Liver (tissue), 9 donors: Measurements from ENCODE around the gene GPM6B. TPM values are rescaled to one million over a fixed set of nuclear protein-coding genes. Genes with fewer than 3 reads are reported as not detected.

Experiments used
- DNase-seq: peaks from one replicate; pipeline ENCODE4 v3.0.0-alpha.2; 2017; ENCODE audit warnings: low spot score
- H3K27ac ChIP-seq, 2 donors: one replicate each; pipeline ENCODE4 v1.7.0; 2013; ENCODE audit warnings: inconsistent platforms in 2 of 2, low read length in 2 of 2, control low read depth in 1 of 2, low read depth in 1 of 2, mild to moderate bottlenecking in 1 of 2
- H3K27me3 ChIP-seq, 4 donors: one replicate each; pipeline versions ENCODE4 v1.6.1 to v1.7.0; 2013; ENCODE audit warnings: low read length in 3 of 4, inconsistent platforms in 1 of 4, mild to moderate bottlenecking in 1 of 4, moderate library complexity in 1 of 4; ENCODE audit not compliant: control insufficient read depth in 4 of 4, insufficient read depth in 4 of 4
- H3K36me3 ChIP-seq, 4 donors: one replicate each; pipeline versions ENCODE4 v1.6.1 to v1.7.0; 2013; ENCODE audit warnings: low read length in 3 of 4, mild to moderate bottlenecking in 3 of 4, low read depth in 1 of 4, moderate library complexity in 1 of 4; ENCODE audit not compliant: control insufficient read depth in 4 of 4, insufficient read depth in 3 of 4
- H3K4me1 ChIP-seq, 4 donors: one replicate each; pipeline versions ENCODE4 v1.6.1 to v1.7.0; 2013; ENCODE audit warnings: low read length in 3 of 4, mild to moderate bottlenecking in 3 of 4, moderate library complexity in 1 of 4; ENCODE audit not compliant: control insufficient read depth in 4 of 4, insufficient read depth in 4 of 4
- H3K4me3 ChIP-seq, 3 donors: one replicate each; pipeline versions ENCODE4 v1.6.1 to v1.7.0; 2013; ENCODE audit warnings: low read length in 3 of 3, control low read depth in 1 of 3, low read depth in 1 of 3, mild to moderate bottlenecking in 1 of 3
- H3K9ac ChIP-seq, 2 donors: one replicate each; pipeline ENCODE4 v1.7.0; 2013; ENCODE audit warnings: low read length in 2 of 2, mild to moderate bottlenecking in 2 of 2, moderate library complexity in 2 of 2, control low read depth in 1 of 2, low read depth in 1 of 2
- H3K9me3 ChIP-seq, 4 donors: one replicate each; pipeline versions ENCODE4 v1.6.1 to v1.7.0; 2013; ENCODE audit warnings: low read length in 3 of 4; ENCODE audit not compliant: control insufficient read depth in 4 of 4
- ATF3 ChIP-seq: IDR thresholded peaks from 2 replicates; pipeline ENCODE4 v1.6.1; 2016; ENCODE audit warnings: antibody characterized with exemption
- CTCF ChIP-seq: fragments of 150-350 bp; IDR thresholded peaks from 2 replicates; pipeline ENCODE4 v1.5.1; 2017; ENCODE audit warnings: improper control_type of control experiment, low read depth, low read length; ENCODE audit not compliant: missing input control
- EGR1 ChIP-seq, 2 donors: IDR thresholded peaks; 2 replicates each; pipeline ENCODE4 v1.6.1; 2016 to 2018; ENCODE audit warnings: antibody characterized with exemption in 2 of 2, low read depth in 2 of 2
- FOXA2 ChIP-seq: IDR thresholded peaks from 2 replicates; pipeline ENCODE4 v1.6.1; 2016; ENCODE audit warnings: antibody characterized with exemption
- GABPA ChIP-seq, 2 donors: IDR thresholded peaks in 1 of 2; conservative IDR thresholded peaks in 1 of 2; 2 replicates each; pipeline ENCODE4 v1.6.1; 2016; ENCODE audit warnings: antibody characterized with exemption in 2 of 2, mild to moderate bottlenecking in 1 of 2, moderate library complexity in 1 of 2
- HNF4A ChIP-seq, 2 donors: conservative IDR thresholded peaks; 2 replicates each; pipeline ENCODE4 v1.6.1; 2016; ENCODE audit warnings: antibody characterized with exemption in 2 of 2, mild to moderate bottlenecking in 2 of 2
- JUND ChIP-seq, 2 donors: IDR thresholded peaks; 2 replicates each; pipeline ENCODE4 v1.6.1; 2016; ENCODE audit warnings: antibody characterized with exemption in 2 of 2
- MAX ChIP-seq: IDR thresholded peaks from 2 replicates; pipeline ENCODE4 v1.6.1; 2016; ENCODE audit warnings: antibody characterized with exemption
- NR2F2 ChIP-seq: IDR thresholded peaks from 2 replicates; pipeline ENCODE4 v1.6.1; 2016; ENCODE audit warnings: antibody characterized with exemption
- RAD21 ChIP-seq, 2 donors: IDR thresholded peaks; 2 replicates each; pipeline ENCODE4 v1.6.1; 2016; ENCODE audit warnings: antibody characterized with exemption in 2 of 2, mild to moderate bottlenecking in 2 of 2
- REST ChIP-seq: IDR thresholded peaks from 2 replicates; pipeline ENCODE4 v1.6.1; 2016; ENCODE audit warnings: antibody characterized with exemption, mild to moderate bottlenecking
- RXRA ChIP-seq, 2 donors: IDR thresholded peaks; 2 replicates each; pipeline ENCODE4 v1.6.1; 2017 to 2018; ENCODE audit warnings: antibody characterized with exemption in 2 of 2, mild to moderate bottlenecking in 1 of 2
- SP1 ChIP-seq: IDR thresholded peaks from 2 replicates; pipeline ENCODE4 v1.6.1; 2018; ENCODE audit warnings: antibody characterized with exemption, mild to moderate bottlenecking
- TAF1 ChIP-seq: conservative IDR thresholded peaks from 2 replicates; pipeline ENCODE4 v1.6.1; 2016; ENCODE audit warnings: antibody characterized with exemption, mild to moderate bottlenecking
- YY1 ChIP-seq: IDR thresholded peaks from 2 replicates; pipeline ENCODE4 v1.6.1; 2016; ENCODE audit warnings: antibody characterized with exemption, mild to moderate bottlenecking
- ZBTB33 ChIP-seq: IDR thresholded peaks from 2 replicates; pipeline ENCODE4 v1.6.1; 2016; ENCODE audit warnings: antibody characterized with exemption
- WGBS: extraction: QIAGEN DNeasy Blood & Tissue Kit; methylation state at CpG from one replicate; pipeline ENCODE4 v1.1.7; 2013; 5-methylcytosine and 5-hydroxymethylcytosine counted together
- polyA plus RNA-seq, 2 donors: library from polyadenylated mRNA; stranded (reverse) in 1 of 2; unstranded in 1 of 2; fragments of 200-250 nt in 1 of 2; fragments of >200 nt in 1 of 2; fragmentation: Nextera tagmentation in 1 of 2; extraction: Ambion mirVana in 1 of 2; gene quantifications; one replicate each; pipeline versions ENCODE4 v1.2.1 to v1.2.3, GENCODE V29; 2013 to 2015
- total RNA-seq, 2 donors: library from RNA; depleted of rRNA; stranded (reverse); fragments of >200 nt; gene quantifications; one replicate each; pipeline ENCODE4 v1.2.3, GENCODE V29; 2014
- donor health status: healthy.
- donor health status: healthy.
- donor health status: healthy.
- donor health status: healthy.
- donor health status: healthy.

Gene GPM6B
- total and polyA plus RNA-seq, 4 donors = 0.42 to 2.3 (median 0.72) TPM

- TF ChIP-seq ZBTB33 (no peak), GABPA (IDR thresholded peaks at IDR 0.05 in 1 of 2, conservative IDR thresholded peaks at IDR 0.05 in 1 of 2) (no peak), RAD21 (IDR thresholded peaks at IDR 0.05) (no peak)
Measured at GRCh38 chrX:13760426-13760825, 56.5 kb downstream of the GPM6B start (continued).

- Histone ChIP-seq H3K4me3 (no peak overlapping the region), H3K36me3 (peaks cover 0 to 48% (median 20%) of the 10 kb centered on the region in 4 donors), H3K9me3 (no peaks in the 10 kb centered on the region), H3K4me1 (no peaks in the 10 kb centered on the region), H3K27me3 (no peaks in the 10 kb centered on the region), H3K9ac (no peak overlapping the region), H3K27ac (no peak overlapping the region)
- no peak for TF ChIP-seq RAD21 (IDR thresholded peaks at IDR 0.05)
- no peak for TF ChIP-seq RXRA (IDR thresholded peaks at IDR 0.05)
- TF ChIP-seq FOXA2 = no peak
- TF ChIP-seq GABPA (IDR thresholded peaks at IDR 0.05 in 1 of 2, conservative IDR thresholded peaks at IDR 0.05 in 1 of 2) = no peak
- TF ChIP-seq SP1 = no peak
- no peak for TF ChIP-seq JUND (IDR thresholded peaks at IDR 0.05)
- no peak for TF ChIP-seq MAX
- no peak for TF ChIP-seq HNF4A (conservative IDR thresholded peaks at IDR 0.05)
- TF ChIP-seq CTCF = no peak
- TF ChIP-seq NR2F2 = no peak
- no peak for TF ChIP-seq ATF3
- no peak for TF ChIP-seq REST
- TF ChIP-seq EGR1 (IDR thresholded peaks at IDR 0.05; ENCODE audit: low read depth in 2 of 2) = no peak
- no peak for TF ChIP-seq YY1
- no peak for TF ChIP-seq ZBTB33
- no peak for TF ChIP-seq TAF1
- WGBS = 86% methylated on average over 8 of the region's 8 CpGs
- no peak for DNase-seq
Measured at GRCh38 chrX:13759152-13759718, 57.7 kb downstream of the GPM6B start.
